Neural cell (in vitro differentiated cells): ENCODE results near the gene GPR152. TPM values are rescaled to one million over a fixed set of nuclear protein-coding genes. Genes with fewer than 3 reads are reported as not detected.

Experiments used
- H2AFZ ChIP-seq: fragments of 200-600, 300-800 bp; sonication (generic), shearing (Covaris generic); 2 replicates; pipeline ENCODE4 v1.6.0; 2014; ENCODE audit warnings: low read depth, mild to moderate bottlenecking, antibody characterized with exemption, low read length, moderate library complexity
- H3F3A ChIP-seq: fragments of 200-600 bp; shearing (Covaris generic); 2 replicates; pipeline ENCODE4 v1.6.1; 2016; ENCODE audit warnings: mild to moderate bottlenecking, moderate library complexity, mixed read lengths, antibody characterized with exemption, low read length; ENCODE audit not compliant: insufficient read depth, poor library complexity, severe bottlenecking
- H3K27ac ChIP-seq: fragments of 200-600, 300-800 bp; sonication (generic), shearing (Covaris generic); 2 replicates; pipeline ENCODE4 v1.5.1; 2014; ENCODE audit warnings: mild to moderate bottlenecking, low read length, moderate library complexity
- H3K27me3 ChIP-seq: fragments of 300-800, 200-600 bp; sonication (generic), shearing (Covaris generic); 2 replicates; pipeline ENCODE4 v1.6.0; 2014; ENCODE audit warnings: mild to moderate bottlenecking, low read depth, low read length, moderate library complexity; ENCODE audit not compliant: insufficient read depth
- H3K36me3 ChIP-seq: fragments of 300-800, 200-600 bp; sonication (generic), shearing (Covaris generic); 2 replicates; pipeline ENCODE4 v1.5.1; 2014; ENCODE audit warnings: mild to moderate bottlenecking, antibody characterized with exemption, low read length, moderate library complexity; ENCODE audit not compliant: insufficient read depth
- H3K4me2 ChIP-seq: fragments of 300-800, 200-600 bp; sonication (generic), shearing (Covaris generic); 2 replicates; pipeline ENCODE4 v1.6.0; 2014; ENCODE audit warnings: mild to moderate bottlenecking, low read length
- H3K4me3 ChIP-seq: fragments of 300-800, 200-600 bp; sonication (generic), shearing (Covaris generic); 2 replicates; pipeline ENCODE4 v1.5.1; 2014; ENCODE audit warnings: mild to moderate bottlenecking, low read length, moderate library complexity
- H3K79me2 ChIP-seq: fragments of 200-600 bp; shearing (Covaris generic); replicated peaks from 2 replicates; pipeline ENCODE4 v1.6.0; 2014; ENCODE audit warnings: mild to moderate bottlenecking, low read length, moderate library complexity; ENCODE audit not compliant: insufficient read depth
- H3K9ac ChIP-seq: fragments of 300-800, 200-600 bp; sonication (generic), shearing (Covaris generic); 2 replicates; pipeline ENCODE4 v1.6.1; 2016; ENCODE audit warnings: mild to moderate bottlenecking, low read length, mixed read lengths
- H3K9me2 ChIP-seq: fragments of 200-600 bp; shearing (Covaris generic); 2 replicates; pipeline ENCODE4 v1.6.1; 2016; ENCODE audit warnings: mild to moderate bottlenecking, low read length, mixed read lengths; ENCODE audit not compliant: insufficient read depth
- H3K9me3 ChIP-seq: fragments of 200-600, 300-800 bp; sonication (generic), shearing (Covaris generic); 2 replicates; pipeline ENCODE4 v1.6.1; 2016; ENCODE audit warnings: mild to moderate bottlenecking, mixed run types, low read length, moderate library complexity, mixed read lengths
- H4K20me1 ChIP-seq: fragments of 200-600 bp; shearing (Covaris generic); 2 replicates; pipeline ENCODE4 v1.6.1; 2016; ENCODE audit warnings: mild to moderate bottlenecking, mixed run types; ENCODE audit not compliant: insufficient read depth
- EP300 ChIP-seq: fragments of 450-650 bp; conservative IDR thresholded peaks from 2 replicates; pipeline ENCODE4 v1.6.1; 2014; ENCODE audit warnings: antibody characterized with exemption, mild to moderate bottlenecking, moderate library complexity; ENCODE audit not compliant: poor library complexity, severe bottlenecking
- EZH2 ChIP-seq: fragments of 200-600, 300-800 bp; shearing (Covaris generic), sonication (generic); IDR thresholded peaks from 2 replicates; pipeline ENCODE4 v1.6.1; 2014; ENCODE audit warnings: antibody characterized with exemption, low read length, borderline replicate concordance, mild to moderate bottlenecking; ENCODE audit not compliant: insufficient read depth, poor library complexity, severe bottlenecking
- MXI1 ChIP-seq: fragments of 450-650 bp; conservative IDR thresholded peaks from 2 replicates; pipeline ENCODE4 v1.6.1; 2014; ENCODE audit warnings: antibody characterized with exemption, mild to moderate bottlenecking; ENCODE audit not compliant: poor library complexity, severe bottlenecking
- RAD21 ChIP-seq: fragments of 450-650 bp; conservative IDR thresholded peaks from 2 replicates; pipeline ENCODE4 v1.6.1; 2014; ENCODE audit warnings: antibody characterized with exemption, mild to moderate bottlenecking, moderate library complexity
- REST ChIP-seq: IDR thresholded peaks from 2 replicates; pipeline ENCODE4 v1.6.1; 2012; ENCODE audit warnings: borderline replicate concordance
- SMC3 ChIP-seq: fragments of 450-650 bp; conservative IDR thresholded peaks from 2 replicates; pipeline ENCODE4 v1.6.1; 2014; ENCODE audit warnings: antibody characterized with exemption, mild to moderate bottlenecking, moderate library complexity; ENCODE audit not compliant: poor library complexity
- polyA plus RNA-seq: library from polyadenylated mRNA; depleted of rRNA; stranded (reverse); fragments of >200 nt; gene quantifications from 2 replicates; pipeline ENCODE4 v1.2.3, GENCODE V29; 2014
- TF ChIP-seq, protein P1 (sequence below): fragments of 450-650 bp; IDR thresholded peaks from 2 replicates; pipeline ENCODE4 v1.5.1; 2014; ENCODE audit warnings: antibody characterized with exemption, mild to moderate bottlenecking, moderate library complexity; ENCODE audit not compliant: poor library complexity, severe bottlenecking

Gene GPR152
- polyA plus RNA-seq, 1 donor from 2014 or later, result not detected

- Histone ChIP-seq H2AFZ (no peak overlapping the region), H3K27me3 (no peaks in the 10 kb centered on the region), H3K36me3 (no peaks in the 10 kb centered on the region), H3K9me2 (no peaks in the 10 kb centered on the region), H3K27ac (no peak overlapping the region), H4K20me1 (no peaks in the 10 kb centered on the region), H3K9me3 (no peaks in the 10 kb centered on the region), H3K4me2 (no peak overlapping the region), H3K79me2 (no peaks in the 10 kb centered on the region), H3F3A (no peaks in the 10 kb centered on the region), H3K4me3 (no peak overlapping the region), H3K9ac (no peak overlapping the region)
- TF ChIP-seq RAD21 (no peak), REST (no peak), EZH2 (no peak), MXI1 (no peak), EP300 (no peak)
Measured at GRCh38 chr11:67495234-67496005, 42.9 kb upstream of the GPR152 start.

DNA sequence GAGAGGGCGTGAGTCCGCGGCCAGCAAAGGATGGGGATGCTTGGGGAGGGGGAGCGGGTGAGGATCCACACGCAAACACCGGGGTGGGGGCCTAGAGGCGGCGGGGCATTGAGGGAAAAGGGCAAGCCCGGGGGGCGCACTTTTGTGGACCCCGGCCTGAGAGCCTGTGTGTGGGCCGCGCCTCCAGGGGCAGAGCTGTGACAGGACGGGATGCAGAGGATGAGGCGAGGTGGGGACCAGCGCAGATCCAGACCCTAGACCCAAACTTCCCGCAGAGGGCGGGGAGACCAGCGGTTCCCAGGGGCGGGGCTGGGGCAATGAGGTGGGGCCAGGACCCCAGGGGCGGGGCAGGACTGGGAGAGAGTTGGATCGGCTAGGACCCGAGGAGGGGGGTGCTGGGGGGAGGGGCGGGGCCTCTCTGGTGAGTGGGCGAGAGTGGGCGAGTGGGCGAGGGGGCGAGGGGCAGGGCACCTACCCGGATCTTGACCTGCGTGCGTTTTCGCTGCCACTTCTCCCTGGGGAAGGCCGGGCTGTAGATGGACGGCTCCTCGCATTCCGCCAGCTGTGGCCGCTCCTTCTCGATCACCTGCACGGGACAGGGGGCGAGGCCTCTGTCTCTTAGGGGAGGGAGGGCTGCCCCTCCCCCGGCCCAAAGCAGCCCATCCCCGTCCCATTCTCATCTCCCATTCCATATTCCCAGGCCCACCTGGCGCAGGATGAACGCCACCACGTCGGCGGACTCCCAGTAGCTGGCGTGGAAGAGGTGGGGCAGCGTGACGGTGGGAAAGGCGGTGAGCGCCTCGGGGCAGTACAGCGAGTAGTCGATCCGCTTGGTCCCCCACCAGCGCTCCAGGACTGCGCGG lies 42.1 kb upstream of the GPR152 start:
- Histone ChIP-seq H2AFZ (no peak overlapping the region), H3K4me2 (no peak overlapping the region), H3K27ac (no peak overlapping the region), H4K20me1 (no peaks in the 10 kb centered on the region), H3K9me3 (no peaks in the 10 kb centered on the region), H3K9me2 (no peaks in the 10 kb centered on the region), H3K79me2 (no peaks in the 10 kb centered on the region), H3K4me3 (no peak overlapping the region), H3F3A (no peaks in the 10 kb centered on the region), H3K9ac (no peak overlapping the region), H3K36me3 (no peaks in the 10 kb centered on the region), H3K27me3 (no peaks in the 10 kb centered on the region)
- TF ChIP-seq REST, result no peak
- TF ChIP-seq, protein P1, sequence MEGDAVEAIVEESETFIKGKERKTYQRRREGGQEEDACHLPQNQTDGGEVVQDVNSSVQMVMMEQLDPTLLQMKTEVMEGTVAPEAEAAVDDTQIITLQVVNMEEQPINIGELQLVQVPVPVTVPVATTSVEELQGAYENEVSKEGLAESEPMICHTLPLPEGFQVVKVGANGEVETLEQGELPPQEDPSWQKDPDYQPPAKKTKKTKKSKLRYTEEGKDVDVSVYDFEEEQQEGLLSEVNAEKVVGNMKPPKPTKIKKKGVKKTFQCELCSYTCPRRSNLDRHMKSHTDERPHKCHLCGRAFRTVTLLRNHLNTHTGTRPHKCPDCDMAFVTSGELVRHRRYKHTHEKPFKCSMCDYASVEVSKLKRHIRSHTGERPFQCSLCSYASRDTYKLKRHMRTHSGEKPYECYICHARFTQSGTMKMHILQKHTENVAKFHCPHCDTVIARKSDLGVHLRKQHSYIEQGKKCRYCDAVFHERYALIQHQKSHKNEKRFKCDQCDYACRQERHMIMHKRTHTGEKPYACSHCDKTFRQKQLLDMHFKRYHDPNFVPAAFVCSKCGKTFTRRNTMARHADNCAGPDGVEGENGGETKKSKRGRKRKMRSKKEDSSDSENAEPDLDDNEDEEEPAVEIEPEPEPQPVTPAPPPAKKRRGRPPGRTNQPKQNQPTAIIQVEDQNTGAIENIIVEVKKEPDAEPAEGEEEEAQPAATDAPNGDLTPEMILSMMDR, result no peak
- no peak for TF ChIP-seq SMC3
- no peak for TF ChIP-seq EP300
